Breast epithelium (tissue), 4 donors: ENCODE results near the gene GALNT2. TPM values are rescaled to one million over a fixed set of nuclear protein-coding genes. Genes with fewer than 3 reads are reported as not detected.

ENCODE experiments used
- DNase-seq, 2 donors: peaks; one replicate each; pipeline ENCODE4 v3.0.0-alpha.2; 2019; ENCODE audit warnings: low spot score in 2 of 2
- H3K27ac ChIP-seq, 2 donors: fragments of 200-600 bp; sonication (generic) in 1 of 2; one replicate each; pipeline ENCODE4 v1.5.1; 2016 to 2019; ENCODE audit warnings: mild to moderate bottlenecking in 1 of 2
- H3K27me3 ChIP-seq, 2 donors: fragments of 200-600 bp; sonication (generic) in 1 of 2; one replicate each; pipeline versions ENCODE4 v1.5.1 to v1.6.0; 2017 to 2019; ENCODE audit warnings: control low read depth in 1 of 2, mild to moderate bottlenecking in 1 of 2
- H3K36me3 ChIP-seq: fragments of 200-600 bp; one replicate; pipeline ENCODE4 v1.5.1; 2019
- H3K4me1 ChIP-seq, 2 donors: fragments of 200-600 bp; sonication (generic); one replicate each; pipeline ENCODE4 v1.5.1; 2016 to 2019; ENCODE audit warnings: control low read depth in 1 of 2
- H3K4me3 ChIP-seq, 3 donors: fragments of 200-600 bp; sonication (generic); 1 replicate in 2 of 3; 2 replicates in 1 of 3; pipeline ENCODE4 v1.5.1; 2016 to 2019; ENCODE audit warnings: mild to moderate bottlenecking in 3 of 3, moderate library complexity in 2 of 3
- H3K9me3 ChIP-seq, 2 donors: fragments of 200-600 bp; sonication (generic) in 1 of 2; one replicate each; pipeline ENCODE4 v1.5.1; 2016 to 2019; ENCODE audit warnings: control low read depth in 1 of 2
- POLR2A ChIP-seq: fragments of 450-650 bp; IDR thresholded peaks from one replicate; pipeline ENCODE4 v1.6.1; 2016; ENCODE audit warnings: antibody characterized with exemption, mild to moderate bottlenecking, moderate library complexity
- POLR2AphosphoS5 ChIP-seq, 3 donors: sonication (generic); formaldehyde crosslinking; IDR thresholded peaks; one replicate each; pipeline ENCODE4 v1.6.1; 2017; ENCODE audit warnings: antibody characterized with exemption in 3 of 3
- intact Hi-C: fragments of 100-400 bp; cut with DNase I; formaldehyde crosslinking; loops from one replicate; pipeline ENCODE4 v1.15.1; 2023; ENCODE audit warnings: low total_unique reads
- total RNA-seq, 3 donors: library from RNA; depleted of rRNA; stranded (reverse); fragments of >200 nt; gene quantifications; one replicate each; pipeline ENCODE4 v1.1.0, GENCODE V29; 2016
- TF ChIP-seq, protein P1 (sequence below), 3 donors: fragments of 450-650 bp; IDR thresholded peaks; one replicate each; pipeline ENCODE4 v1.5.1; 2016 to 2017; ENCODE audit warnings: antibody characterized with exemption in 3 of 3, mild to moderate bottlenecking in 3 of 3, moderate library complexity in 3 of 3

Gene GALNT2
- total RNA-seq, 3 donors from 2014 or later, result 27.4 to 53.0 (median 42.6) TPM

DNA sequence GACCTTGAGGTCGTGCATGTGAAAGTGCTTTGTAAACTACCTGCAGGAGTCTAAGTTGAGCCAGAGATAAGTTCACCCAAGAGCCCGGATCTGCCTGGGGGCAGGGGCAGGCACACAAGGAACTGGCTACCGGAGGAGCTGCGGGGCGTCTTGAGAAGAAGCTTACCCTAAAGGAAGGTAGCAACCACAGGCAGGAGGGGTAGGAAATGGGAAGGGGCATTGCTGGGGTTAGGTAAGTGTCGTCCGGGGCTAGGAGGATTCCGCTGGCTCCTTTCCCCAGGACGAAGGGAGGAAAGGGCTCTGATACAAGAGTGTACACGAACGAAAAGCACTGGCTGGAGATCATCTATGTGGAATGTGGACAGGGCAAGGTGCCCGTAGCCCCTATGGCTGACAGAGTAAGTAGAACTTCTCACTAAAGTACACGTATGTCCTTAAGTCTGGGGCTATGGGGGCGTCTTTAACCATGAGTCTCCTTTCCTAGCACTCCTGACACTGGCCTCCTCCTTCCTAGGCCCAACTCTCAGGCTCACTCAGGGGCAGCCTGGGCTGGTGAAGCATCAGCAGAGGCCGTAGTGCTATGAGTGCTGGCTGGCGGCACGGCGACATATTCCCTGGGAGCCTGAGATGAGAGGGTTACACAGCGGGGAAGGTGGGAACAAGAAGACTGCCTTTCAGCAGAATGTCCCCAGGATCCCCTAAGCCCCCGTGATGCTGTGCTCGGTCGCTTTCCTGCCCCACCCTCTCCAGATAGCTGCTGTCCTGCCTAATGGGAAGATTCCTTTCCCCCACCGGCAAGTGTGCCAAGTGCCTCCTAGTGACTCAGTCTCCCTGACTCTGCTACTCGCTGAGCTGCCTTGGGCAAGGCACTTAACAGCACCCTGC lies 9.1 kb upstream of the GALNT2 start:
- Histone ChIP-seq H3K4me1 (no peaks in the 10 kb centered on the region), H3K36me3 (no peaks in the 10 kb centered on the region), H3K4me3 (no peak overlapping the region), H3K27me3 (no peaks in the 10 kb centered on the region), H3K27ac (no peak overlapping the region), H3K9me3 (no peaks in the 10 kb centered on the region)
- TF ChIP-seq POLR2A (no peak), POLR2AphosphoS5 (IDR thresholded peaks at IDR 0.05) (no peak)
- TF ChIP-seq, protein P1, sequence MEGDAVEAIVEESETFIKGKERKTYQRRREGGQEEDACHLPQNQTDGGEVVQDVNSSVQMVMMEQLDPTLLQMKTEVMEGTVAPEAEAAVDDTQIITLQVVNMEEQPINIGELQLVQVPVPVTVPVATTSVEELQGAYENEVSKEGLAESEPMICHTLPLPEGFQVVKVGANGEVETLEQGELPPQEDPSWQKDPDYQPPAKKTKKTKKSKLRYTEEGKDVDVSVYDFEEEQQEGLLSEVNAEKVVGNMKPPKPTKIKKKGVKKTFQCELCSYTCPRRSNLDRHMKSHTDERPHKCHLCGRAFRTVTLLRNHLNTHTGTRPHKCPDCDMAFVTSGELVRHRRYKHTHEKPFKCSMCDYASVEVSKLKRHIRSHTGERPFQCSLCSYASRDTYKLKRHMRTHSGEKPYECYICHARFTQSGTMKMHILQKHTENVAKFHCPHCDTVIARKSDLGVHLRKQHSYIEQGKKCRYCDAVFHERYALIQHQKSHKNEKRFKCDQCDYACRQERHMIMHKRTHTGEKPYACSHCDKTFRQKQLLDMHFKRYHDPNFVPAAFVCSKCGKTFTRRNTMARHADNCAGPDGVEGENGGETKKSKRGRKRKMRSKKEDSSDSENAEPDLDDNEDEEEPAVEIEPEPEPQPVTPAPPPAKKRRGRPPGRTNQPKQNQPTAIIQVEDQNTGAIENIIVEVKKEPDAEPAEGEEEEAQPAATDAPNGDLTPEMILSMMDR (IDR thresholded peaks at IDR 0.05), result no peak
- no peak for DNase-seq
- intact Hi-C loops, result no loop called here

DNA sequence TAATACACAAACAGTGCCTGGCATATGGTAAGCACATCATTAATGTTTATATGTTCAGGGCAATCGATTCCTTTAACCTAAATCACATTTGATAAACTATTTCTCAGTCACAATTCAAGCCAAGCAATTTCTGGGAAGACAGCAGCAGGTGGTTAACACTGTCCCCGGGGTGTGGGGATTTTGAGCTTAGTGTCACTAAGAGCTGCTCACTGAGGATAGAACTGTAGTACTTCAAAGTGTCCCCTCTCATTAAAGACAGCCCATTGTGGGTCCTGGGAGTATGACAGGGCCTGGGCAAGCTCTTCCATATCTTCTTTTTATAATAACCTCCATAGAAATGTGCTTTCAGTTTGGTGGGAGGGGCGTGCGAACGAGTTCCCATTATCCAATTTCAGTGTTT lies 8.4 kb upstream of the GALNT2 start:
- Histone ChIP-seq H3K4me1 (no peaks in the 10 kb centered on the region), H3K27me3 (no peaks in the 10 kb centered on the region), H3K27ac (no peak overlapping the region), H3K4me3 (no peak overlapping the region), H3K36me3 (no peaks in the 10 kb centered on the region), H3K9me3 (no peaks in the 10 kb centered on the region)
- TF ChIP-seq POLR2AphosphoS5 (IDR thresholded peaks at IDR 0.05), result no peak
- TF ChIP-seq POLR2A, result no peak
- TF ChIP-seq, protein P1 (IDR thresholded peaks at IDR 0.05), result no peak
- intact Hi-C loops, result no loop called here
- no peak for DNase-seq

DNA sequence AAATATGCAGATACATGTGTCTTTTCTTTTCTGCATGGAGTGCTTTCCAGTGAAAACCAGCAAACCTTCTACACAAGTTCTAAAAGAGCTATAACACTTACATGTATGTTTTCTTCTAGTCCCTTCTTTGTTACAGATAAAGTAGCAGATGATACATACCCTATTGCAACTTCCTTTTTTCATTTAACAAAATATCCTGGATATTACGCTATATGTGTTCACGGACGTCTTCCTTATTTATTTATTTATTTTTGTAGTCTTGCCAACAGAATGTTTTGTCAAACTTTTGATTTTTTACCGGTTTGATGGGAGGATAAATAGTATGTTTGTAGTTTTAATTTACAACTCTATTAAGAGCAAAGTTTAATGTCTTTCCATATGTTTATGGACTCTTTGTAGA lies 5.2 kb upstream of the GALNT2 start:
- H3K4me1 ChIP-seq, result no peaks in the 10 kb centered on the region
- DNase-seq, result no peak
- H3K36me3 ChIP-seq, result no peaks in the 10 kb centered on the region
- no peaks in the 10 kb centered on the region for H3K27me3 ChIP-seq
- no peaks in the 10 kb centered on the region for H3K9me3 ChIP-seq
- no peak overlapping the region for H3K27ac ChIP-seq
- H3K4me3 ChIP-seq, result no peak overlapping the region
- intact Hi-C loops, result loop anchor here (5.0 kb wide), 1 partner anchor 150 kb away; no protein-coding TSS in a partner anchor
- no peak for TF ChIP-seq POLR2AphosphoS5 (IDR thresholded peaks at IDR 0.05)
- TF ChIP-seq, protein P1 (IDR thresholded peaks at IDR 0.05), result no peak
- TF ChIP-seq POLR2A, result no peak

DNA sequence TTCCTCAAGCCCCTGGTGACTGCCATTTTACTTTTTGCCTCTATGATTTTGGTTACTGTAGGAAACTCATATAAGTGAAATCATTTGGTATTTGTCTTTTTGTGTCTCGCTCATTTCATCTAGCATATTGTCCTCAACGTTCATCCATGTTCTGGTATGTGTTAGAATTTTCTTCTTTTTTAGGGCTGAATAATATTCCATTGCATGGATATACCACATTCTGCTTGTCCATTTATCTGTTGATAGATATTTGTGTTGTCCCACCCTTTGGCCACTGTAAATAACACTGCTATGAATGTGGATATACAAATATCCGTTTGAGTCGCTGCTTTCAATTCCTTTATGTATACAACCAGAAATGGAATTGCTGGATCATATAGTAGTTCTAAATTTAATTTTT lies 4.5 kb upstream of the GALNT2 start:
- Histone ChIP-seq H3K4me1 (no peaks in the 10 kb centered on the region), H3K27ac (no peak overlapping the region), H3K9me3 (no peaks in the 10 kb centered on the region), H3K36me3 (no peaks in the 10 kb centered on the region), H3K4me3 (no peak overlapping the region), H3K27me3 (no peaks in the 10 kb centered on the region)
- TF ChIP-seq, protein P1 (IDR thresholded peaks at IDR 0.05), result no peak
- TF ChIP-seq POLR2AphosphoS5 (IDR thresholded peaks at IDR 0.05) (no peak), POLR2A (no peak)
- DNase-seq, result no peak
- intact Hi-C loops, result loop anchor here (5.0 kb wide), 1 partner anchor 150 kb away; no protein-coding TSS in a partner anchor

DNA sequence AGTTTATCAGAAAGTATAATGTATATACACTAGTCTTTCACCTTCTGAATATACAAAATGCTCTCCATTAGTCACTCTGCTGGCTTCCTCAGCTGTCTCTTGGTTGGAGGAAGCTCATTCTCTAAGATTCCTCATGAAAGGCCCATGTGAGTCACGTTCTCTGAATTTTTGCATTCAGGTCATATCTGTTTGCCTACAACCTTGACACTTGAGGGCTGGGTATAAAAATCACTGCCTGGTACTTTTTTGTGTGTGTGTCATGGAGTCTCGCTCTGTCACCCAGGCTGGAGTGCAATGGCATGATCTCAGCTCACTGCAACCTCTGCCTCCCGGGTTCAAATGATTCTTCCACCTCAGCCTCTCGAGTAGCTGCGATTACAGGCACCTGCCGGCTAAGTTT lies 2.8 kb upstream of the GALNT2 start:
- H3K27ac ChIP-seq, result no peak overlapping the region
- TF ChIP-seq POLR2A, result no peak
- no peak for DNase-seq
- no peaks in the 10 kb centered on the region for H3K9me3 ChIP-seq
- H3K36me3 ChIP-seq, result no peaks in the 10 kb centered on the region
- H3K27me3 ChIP-seq, result no peaks in the 10 kb centered on the region
- no peak overlapping the region for H3K4me3 ChIP-seq
- intact Hi-C loops, result loop anchor here (5.0 kb wide), 1 partner anchor 152 kb away; no protein-coding TSS in a partner anchor
- no peaks in the 10 kb centered on the region for H3K4me1 ChIP-seq
